K562 (cell line): ENCODE measurements around the gene MXD3.
"Not testable (repeated sequence)": the region's sequence is repeated elsewhere in the genome, so short reads cannot be mapped to it uniquely, and the experiment has no call there.

Source experiments
- DIDO1 ChIP-seq: fragments of 450-650 bp; IDR thresholded peaks from 2 replicates; pipeline ENCODE4 v1.6.1; 2016; ENCODE audit warnings: low read depth, missing biosample characterization, missing genetic modification characterization
- HEY1 ChIP-seq: fragments of 250-450 bp; sonication (Bioruptor Pico); IDR thresholded peaks from 2 replicates; pipeline ENCODE4 v1.5.0; 2020; ENCODE audit warnings: mild to moderate bottlenecking, moderate library complexity, borderline replicate concordance
- NR1H2 ChIP-seq: sonication (generic); formaldehyde crosslinking; IDR thresholded peaks from 2 replicates; pipeline ENCODE4 v1.4.0; 2020; ENCODE audit warnings: mild to moderate bottlenecking, missing genetic modification reagents
- NR2F6 ChIP-seq: fragments of 450-650 bp; formaldehyde crosslinking; IDR thresholded peaks from 2 replicates; pipeline ENCODE4 v1.4.0; 2020; ENCODE audit warnings: mild to moderate bottlenecking
- PHF21A ChIP-seq: fragments of 450-650 bp; IDR thresholded peaks from 2 replicates; pipeline ENCODE4 v1.6.1; 2017; ENCODE audit warnings: low read depth, borderline replicate concordance
- POLR2A ChIP-seq: fragments of 450-650 bp; conservative IDR thresholded peaks from 2 replicates; pipeline ENCODE4 v1.6.1; 2016
- TAL1 ChIP-seq: fragments of 450-650 bp; IDR thresholded peaks from 2 replicates; pipeline ENCODE4 v1.6.1; 2016; ENCODE audit warnings: mild to moderate bottlenecking
- ZNF232 ChIP-seq: sonication (generic); formaldehyde crosslinking; IDR thresholded peaks from 2 replicates; pipeline ENCODE4 v1.8.0; 2022; ENCODE audit warnings: mild to moderate bottlenecking, missing genetic modification reagents
- TF ChIP-seq, protein P1 (sequence below): sonication (generic); formaldehyde crosslinking; IDR thresholded peaks from 2 replicates; pipeline ENCODE4 v1.5.0; 2020; ENCODE audit warnings: missing genetic modification reagents
- TF ChIP-seq, protein P2 (sequence below): sonication (generic); formaldehyde crosslinking; IDR thresholded peaks from 2 replicates; pipeline ENCODE4 v1.8.1; 2022; ENCODE audit warnings: missing genetic modification reagents
- TF ChIP-seq, protein P3 (sequence below): IDR thresholded peaks from 3 replicates; pipeline ENCODE4 v1.6.1; 2011; ENCODE audit warnings: borderline replicate concordance, mild to moderate bottlenecking; ENCODE audit not compliant: insufficient read length, insufficient read depth

DNA sequence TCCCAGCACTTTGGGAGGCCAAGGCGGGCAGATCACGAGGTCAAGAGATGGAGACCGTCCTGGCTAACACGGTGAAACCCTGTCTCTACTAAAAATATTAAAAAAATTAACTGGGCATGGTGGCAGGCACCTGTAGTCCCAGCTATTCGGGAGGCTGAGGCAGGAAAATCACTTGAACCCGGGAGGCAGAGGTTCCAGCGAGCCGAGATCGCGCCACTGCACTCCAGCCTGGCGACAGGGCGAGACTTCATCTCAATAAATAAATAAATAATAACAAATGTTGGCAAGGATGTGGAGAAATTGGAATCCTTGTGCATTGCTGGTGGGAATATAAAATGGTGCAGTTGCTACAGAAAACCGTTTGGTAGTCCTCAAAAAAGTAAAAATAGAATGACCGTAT lies 31.3 kb upstream of the MXD3 start:
- not testable (repeated sequence) for TF ChIP-seq PHF21A; DIDO1 (tag); NR2F6; POLR2A; TAL1; ZNF232 (CRISPR knock-in tag); HEY1 (CRISPR knock-in tag); NR1H2 (CRISPR knock-in tag)
- TF ChIP-seq, protein P1, sequence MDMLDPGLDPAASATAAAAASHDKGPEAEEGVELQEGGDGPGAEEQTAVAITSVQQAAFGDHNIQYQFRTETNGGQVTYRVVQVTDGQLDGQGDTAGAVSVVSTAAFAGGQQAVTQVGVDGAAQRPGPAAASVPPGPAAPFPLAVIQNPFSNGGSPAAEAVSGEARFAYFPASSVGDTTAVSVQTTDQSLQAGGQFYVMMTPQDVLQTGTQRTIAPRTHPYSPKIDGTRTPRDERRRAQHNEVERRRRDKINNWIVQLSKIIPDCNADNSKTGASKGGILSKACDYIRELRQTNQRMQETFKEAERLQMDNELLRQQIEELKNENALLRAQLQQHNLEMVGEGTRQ (CRISPR knock-in tag) = not testable (repeated sequence)
- TF ChIP-seq, protein P2, sequence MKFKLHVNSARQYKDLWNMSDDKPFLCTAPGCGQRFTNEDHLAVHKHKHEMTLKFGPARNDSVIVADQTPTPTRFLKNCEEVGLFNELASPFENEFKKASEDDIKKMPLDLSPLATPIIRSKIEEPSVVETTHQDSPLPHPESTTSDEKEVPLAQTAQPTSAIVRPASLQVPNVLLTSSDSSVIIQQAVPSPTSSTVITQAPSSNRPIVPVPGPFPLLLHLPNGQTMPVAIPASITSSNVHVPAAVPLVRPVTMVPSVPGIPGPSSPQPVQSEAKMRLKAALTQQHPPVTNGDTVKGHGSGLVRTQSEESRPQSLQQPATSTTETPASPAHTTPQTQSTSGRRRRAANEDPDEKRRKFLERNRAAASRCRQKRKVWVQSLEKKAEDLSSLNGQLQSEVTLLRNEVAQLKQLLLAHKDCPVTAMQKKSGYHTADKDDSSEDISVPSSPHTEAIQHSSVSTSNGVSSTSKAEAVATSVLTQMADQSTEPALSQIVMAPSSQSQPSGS (CRISPR knock-in tag) = not testable (repeated sequence)
- TF ChIP-seq, protein P3, sequence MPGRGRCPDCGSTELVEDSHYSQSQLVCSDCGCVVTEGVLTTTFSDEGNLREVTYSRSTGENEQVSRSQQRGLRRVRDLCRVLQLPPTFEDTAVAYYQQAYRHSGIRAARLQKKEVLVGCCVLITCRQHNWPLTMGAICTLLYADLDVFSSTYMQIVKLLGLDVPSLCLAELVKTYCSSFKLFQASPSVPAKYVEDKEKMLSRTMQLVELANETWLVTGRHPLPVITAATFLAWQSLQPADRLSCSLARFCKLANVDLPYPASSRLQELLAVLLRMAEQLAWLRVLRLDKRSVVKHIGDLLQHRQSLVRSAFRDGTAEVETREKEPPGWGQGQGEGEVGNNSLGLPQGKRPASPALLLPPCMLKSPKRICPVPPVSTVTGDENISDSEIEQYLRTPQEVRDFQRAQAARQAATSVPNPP = not testable (repeated sequence)
